Uterus (tissue), 2 donors: ENCODE measurements around the gene TLCD4.

Experiments used
- CTCF ChIP-seq, 4 experiments: fragments of 200-600 bp in 2 of 4; fragments of 450-650 bp in 2 of 4; sonication (generic) in 2 of 4; IDR thresholded peaks; one replicate each; pipeline ENCODE4 v1.5.1; 2016 to 2019; ENCODE audit warnings: antibody characterized with exemption in 4 of 4, mild to moderate bottlenecking in 2 of 4, moderate library complexity in 1 of 4
- POLR2A ChIP-seq, 2 donors: fragments of 450-650 bp; IDR thresholded peaks; one replicate each; pipeline ENCODE4 v1.6.1; 2016; ENCODE audit warnings: antibody characterized with exemption in 2 of 2, mild to moderate bottlenecking in 1 of 2, moderate library complexity in 1 of 2

- TF ChIP-seq CTCF (IDR thresholded peaks at IDR 0.05) (no peak), POLR2A (IDR thresholded peaks at IDR 0.05) (no peak)
These were observed 29.5 kb downstream of the TLCD4 start for GRCh38 chr1:95146637-95147036.
